ENCODE results near the gene ZNF764.

- TF ChIP-seq CTCF (optimal IDR thresholded peaks at IDR 0.05 in 1 of 3, IDR thresholded peaks at IDR 0.05 in 1 of 3, conservative IDR thresholded peaks at IDR 0.05 in 1 of 3; ENCODE audit: extremely low read depth in 1 of 3, insufficient read depth in 2 of 3, low read length in 3 of 3) (no peak), EZH2 (IDR thresholded peaks at IDR 0.05; ENCODE audit: low read length) (no peak)
These were observed 42.9 kb downstream of the ZNF764 start for GRCh38 chr16:30515275-30515674.
